GM21528 (cell line): ENCODE data around the gene GREM2.

Source experiments
- ATAC-seq: cut with Tn5 transposase; IDR thresholded peaks from one replicate; pipeline ENCODE4 v1.9.1; 2021; ENCODE audit warnings: mild to moderate bottlenecking, moderate library complexity; ENCODE audit not compliant: unreplicated experiment, low FRiP score

GREM2 gene

DNA sequence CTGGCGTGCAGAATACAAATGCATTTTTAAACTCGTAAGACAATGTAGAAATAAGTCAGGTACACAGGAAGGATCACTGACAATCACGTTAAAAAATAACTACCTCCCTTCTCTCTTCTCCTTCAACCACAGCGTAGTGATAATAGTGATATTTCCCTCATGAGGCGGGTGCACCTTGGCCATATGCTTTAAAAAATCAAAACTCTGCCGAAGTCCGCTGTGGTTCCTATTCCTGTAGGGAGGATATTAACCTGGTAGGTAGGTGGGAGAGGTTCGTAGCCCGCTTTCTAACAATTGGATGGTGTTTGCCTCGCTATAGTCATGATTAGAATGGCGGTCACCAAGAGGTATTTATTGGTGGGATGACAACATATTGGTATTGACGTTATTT is 732 bp downstream of the GREM2 start:
- ATAC-seq, result no peak

DNA sequence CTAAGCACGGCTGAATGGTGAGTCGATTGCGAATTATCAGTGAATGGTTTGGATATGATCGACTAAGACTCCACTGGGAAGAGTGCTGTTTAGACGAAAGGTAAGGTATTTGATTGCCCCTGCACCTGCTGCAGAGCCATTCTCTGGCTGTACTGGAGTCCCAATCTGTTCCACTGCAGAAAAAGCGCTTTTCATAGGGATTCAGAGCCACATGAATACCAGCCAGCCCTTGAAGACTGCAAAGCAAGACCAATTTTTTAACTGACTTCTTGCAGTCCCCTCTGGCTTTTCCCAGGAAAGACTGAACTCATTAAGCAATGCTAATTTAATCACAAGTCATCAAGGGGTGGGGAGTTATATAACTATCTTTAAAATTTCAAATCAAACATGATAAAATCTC is 1.3 kb downstream of the GREM2 start:
- ATAC-seq, result no peak

DNA sequence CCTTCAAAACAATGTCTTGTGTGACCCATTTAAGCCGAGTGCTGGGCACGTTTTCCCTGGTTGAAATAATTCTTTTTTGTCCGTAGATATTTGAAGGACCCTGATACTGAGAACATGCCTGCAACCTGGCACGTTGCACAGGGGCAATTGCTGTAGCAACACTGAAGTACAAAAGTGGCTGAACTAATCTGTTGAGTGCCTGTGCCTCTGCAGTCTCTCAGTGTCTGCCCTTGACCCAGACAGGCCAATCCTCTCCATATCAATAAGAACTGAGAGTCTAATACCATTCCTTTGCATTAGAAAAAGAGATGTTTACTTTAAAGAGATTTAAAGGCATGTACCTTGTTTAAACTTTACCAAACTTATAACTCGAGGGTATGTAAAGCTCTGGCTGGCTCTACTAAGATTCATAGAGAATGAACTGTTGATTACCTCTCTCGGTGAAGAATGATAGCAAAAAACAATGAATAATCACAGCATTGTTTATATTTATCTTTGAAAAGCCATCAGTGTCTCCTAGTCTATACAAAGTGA is 2.4 kb downstream of the GREM2 start:
- ATAC-seq, result no peak

DNA sequence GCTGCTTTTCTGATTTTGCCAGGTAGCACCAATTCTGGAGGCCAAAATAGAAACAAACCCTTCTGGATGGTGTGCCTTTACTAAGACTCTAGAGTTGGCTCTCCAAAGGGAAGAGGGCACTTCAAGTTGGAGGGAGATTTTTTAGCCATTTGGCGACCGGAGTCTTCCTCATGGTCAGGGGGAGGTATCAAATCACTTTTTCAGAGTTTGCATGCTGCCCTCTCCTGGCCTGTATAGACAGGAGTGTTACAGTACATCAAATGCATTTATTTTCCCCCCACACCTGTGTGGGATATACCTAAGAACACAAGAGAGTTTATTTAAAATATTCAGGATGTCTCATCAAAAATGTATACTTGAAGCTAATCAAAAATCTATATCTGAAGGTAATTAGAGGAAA is 3.2 kb downstream of the GREM2 start:
- no peak for ATAC-seq

DNA sequence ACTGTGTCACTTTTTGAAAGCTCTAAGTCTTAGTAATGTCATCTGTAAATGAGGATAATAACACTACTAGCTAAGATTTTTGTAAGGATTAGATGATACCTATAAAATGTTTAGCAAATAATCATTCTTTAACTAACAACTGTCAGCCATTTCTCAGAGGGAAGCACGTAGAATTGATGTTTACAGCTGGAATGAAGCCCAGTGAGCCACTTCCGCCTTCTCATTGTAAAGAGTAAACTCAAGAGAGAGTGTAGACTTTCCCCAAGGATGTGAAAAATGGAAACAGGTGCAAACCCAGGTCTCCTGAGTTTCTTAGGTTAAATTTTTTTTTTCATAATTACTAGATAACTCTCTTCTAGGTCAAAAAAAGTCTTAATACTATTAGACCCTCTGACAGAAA is 4.9 kb downstream of the GREM2 start:
- no peak for ATAC-seq

DNA sequence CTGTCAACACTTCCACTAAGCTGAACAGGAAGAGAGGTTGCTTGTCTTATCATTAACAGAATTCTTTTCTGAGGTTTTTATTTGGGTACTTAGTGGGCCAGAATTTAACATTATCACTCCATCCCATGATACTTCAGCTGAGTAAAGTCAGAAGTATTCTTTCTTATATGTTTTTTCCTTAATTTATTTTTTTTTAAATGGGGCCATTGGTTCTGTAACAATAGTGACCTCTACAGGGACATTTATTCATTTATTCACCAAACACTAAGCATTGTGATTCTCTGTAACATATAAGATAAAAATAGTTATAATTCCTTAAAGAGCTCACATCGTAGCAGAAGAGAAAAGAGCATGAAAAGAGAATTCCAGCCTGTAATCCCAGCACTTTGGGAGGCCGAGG is 9.8 kb downstream of the GREM2 start:
- no peak for ATAC-seq

DNA sequence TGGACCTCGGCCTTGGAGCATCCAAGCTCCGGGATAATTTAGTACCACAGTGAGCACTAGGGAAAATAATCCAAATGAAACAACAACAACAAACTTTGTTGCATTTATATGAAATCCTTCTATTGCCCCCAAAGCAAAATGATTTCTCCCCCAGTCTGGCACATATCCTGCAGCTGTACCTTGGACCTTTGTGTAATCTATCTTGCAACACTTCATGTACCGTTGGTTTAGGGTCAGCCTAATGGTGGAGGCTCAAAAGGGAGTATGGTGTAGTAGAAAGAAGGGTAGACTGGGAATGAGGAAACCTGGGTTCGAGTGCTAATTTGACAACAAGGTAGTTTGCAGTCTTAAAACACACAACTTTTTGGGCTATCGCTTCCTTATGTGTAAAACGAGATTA is 12.1 kb downstream of the GREM2 start:
- ATAC-seq, result no peak

DNA sequence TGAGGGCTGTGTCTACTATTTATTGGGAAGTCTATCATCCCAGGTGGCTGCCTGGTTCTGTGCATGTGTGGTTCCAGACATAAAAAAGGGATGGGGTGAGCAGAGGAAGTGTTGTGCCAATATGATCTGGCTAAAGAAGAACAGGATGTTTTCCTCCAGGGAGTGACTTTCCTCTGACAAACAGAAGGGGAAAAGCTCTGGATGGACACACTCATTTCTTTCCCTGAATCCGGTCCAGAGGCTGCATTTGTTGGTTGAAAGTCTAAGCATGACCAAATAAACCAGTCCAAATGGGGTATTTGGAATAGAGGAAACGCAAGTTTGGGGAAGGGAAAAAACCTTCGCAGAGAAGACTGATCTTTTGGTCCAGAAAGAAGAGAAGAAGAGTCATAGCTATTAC is 12.7 kb downstream of the GREM2 start:
- ATAC-seq, result no peak

DNA sequence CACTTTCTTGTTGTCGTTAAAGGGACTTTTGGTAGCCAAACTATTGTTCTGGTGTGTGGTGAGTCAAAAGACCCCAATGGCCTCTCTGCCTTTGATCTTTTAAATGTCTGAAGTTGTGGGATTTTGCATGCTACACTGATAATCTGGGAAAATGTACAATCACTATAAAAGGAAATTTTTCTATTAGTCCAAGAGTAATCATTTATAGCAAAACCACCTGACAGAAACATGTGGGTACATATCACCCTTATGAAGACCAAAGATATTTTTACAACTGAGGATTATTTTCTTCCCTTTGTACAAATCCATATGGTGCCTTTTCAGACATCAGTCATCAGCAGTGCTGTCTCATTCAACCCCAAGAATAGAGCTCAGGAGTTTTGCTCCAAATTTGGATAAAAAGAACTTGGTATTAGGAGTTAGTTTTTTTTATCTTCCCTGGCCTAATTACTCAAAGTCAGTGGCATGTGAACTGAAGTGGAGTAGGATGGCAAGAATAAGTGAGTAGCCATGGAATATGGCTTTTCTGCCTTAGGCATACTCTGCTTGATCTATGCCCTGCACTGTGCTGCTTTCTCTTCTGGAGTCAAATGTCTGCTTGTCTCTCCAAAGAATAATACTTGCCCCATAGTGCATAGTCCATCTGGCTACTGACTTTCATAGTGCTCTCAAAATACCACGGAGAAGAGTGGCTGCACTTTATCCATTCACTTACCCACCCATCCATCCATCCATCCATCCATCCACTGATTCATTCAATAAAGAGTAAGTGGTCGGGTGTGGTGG is 13.5 kb downstream of the GREM2 start:
- ATAC-seq, result no peak

DNA sequence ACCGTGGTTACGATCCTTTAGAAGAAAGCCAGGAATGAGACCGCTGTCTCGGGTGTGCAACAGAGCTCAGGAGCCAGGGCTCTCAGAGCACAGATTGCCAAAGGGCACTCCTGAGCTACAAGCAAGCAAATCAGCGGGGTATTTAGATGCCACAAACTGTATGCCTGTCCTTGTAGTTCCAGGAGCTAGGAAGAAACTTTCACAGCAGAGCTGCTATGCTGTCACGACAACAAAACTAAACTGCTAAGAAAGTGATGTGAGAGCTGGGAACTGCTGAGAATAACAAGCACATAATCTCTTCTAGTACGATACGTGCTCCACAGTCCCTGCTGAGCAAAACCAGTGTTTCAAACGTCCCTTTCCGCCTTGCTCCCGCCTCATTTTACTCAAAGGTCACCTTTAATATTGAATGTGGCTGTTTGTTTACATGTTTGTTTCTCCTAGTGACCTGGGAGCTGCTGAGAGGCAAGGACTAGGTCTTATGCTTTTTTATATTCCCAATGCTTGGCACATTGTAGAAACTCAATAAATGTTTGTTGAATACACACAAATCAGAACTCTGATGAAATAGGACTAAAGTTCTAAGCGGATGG is 14.7 kb downstream of the GREM2 start:
- ATAC-seq, result no peak

DNA sequence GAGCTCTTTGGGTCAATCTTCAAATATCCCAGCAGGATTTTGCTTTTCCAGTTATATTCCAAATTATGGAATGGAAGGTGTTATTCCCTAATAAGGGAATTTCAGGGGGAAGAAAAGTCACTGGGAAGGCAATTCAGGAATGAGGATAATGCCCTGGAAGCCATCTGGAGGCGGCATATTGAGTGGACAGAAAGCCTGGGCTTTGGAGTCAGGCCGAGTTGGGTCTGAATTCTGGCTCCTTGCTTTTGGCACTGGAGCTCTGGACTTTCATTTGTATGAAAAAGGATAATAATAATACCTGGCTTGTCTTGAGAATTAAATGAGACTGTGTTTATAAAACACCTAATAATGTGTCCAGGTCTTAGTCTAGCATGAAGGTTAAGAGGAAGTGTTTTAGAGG is 16.5 kb downstream of the GREM2 start:
- ATAC-seq, result no peak

DNA sequence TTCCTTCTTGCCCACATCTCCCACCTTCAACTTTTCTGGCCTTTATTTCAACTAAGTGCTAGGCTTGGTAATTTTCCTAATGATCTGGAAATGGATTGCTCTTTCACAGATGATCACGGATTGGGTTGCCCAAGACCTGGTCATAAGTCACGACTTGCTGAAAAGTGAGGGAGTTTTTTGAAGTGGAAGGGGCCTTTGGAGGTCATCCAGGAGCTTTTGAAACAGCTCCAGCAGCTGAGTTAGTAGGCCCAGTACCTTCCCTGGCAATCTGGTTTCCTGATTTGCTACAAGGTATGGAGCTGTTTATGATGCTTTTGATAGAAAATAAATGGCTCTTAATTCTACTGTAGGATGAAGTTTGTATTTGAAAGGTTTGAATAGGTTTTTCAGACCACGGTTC is 20.4 kb downstream of the GREM2 start:
- ATAC-seq, result no peak

DNA sequence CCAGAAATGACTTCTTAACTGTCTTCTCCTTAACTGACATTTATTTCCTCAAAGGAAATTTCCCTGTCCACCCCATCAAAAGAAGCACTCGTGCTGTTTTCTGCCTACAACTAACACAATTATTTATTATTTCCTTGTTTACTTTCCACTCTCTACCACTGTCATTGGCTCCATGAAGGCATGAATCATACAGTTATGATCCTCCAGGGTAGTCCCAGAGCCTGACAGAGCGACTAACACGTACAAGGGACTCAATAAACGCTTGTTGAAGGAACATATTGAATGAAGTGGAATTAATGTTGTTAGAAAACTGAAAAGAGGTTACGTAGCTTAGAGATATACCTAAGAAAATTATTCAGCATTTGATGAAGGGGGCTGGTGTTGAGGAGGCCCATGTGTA is 20.9 kb downstream of the GREM2 start:
- ATAC-seq, result no peak

DNA sequence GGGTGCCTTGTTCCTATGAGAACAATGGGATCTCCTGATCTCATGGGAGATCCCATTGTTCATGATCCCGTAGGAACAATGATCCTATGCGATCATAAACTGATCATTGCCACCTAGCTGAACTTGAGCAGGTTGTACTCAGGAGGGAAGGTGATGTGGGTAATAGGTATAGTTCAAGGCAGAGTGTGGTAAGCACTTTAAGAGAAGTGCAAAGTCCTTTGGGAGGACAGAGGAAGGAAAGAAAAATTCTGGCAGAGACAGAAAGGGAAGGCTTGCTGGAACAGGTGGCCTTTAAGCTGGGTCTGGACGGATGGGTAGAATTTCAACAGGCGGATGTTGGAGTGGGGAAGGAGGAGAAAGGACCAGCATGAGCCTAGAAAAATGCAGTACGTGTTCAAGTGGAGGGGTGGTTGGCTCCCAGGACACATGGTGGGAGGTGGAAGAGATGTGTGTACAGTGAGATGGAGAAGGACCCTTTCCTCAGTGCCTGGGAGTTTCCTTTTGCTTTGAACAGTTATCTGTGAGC is 22.3 kb downstream of the GREM2 start:
- no peak for ATAC-seq

DNA sequence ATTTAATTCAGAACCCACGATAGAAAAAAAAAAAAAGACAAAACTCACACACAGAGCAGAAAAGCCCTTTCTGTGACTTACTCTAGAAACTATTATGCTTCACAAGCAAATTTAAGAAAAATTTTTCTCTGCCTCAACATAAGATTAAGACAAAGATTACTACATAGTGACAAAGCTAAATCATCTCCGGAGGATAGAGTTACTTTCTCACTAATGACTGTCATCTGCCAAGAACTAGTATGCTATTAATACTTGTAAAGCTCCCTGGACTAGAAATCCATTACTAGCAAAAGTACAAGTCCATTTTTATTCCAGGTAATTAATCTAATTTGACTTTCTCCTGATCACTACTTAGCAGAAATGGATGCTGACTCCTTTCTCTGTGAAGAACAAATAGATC is 25.9 kb downstream of the GREM2 start:
- no peak for ATAC-seq

DNA sequence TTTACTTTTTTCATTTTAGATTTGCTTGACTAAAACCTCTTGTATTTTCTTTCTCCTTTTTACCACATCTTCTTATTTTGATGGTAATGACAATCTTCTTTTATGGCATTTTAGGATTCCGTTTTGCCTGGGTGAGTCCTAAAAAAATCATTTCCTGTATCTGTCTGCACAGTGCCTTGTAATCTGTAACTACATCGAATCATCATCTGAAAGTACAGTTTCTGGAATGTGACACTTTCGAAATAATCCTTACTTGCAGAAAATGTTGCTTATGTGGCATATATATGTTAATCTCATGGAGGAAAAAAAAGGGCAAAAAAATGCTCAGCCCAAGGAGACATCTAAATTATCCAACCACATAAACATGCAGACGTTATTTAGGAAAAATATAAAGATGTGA is 29.0 kb downstream of the GREM2 start:
- ATAC-seq, result no peak

DNA sequence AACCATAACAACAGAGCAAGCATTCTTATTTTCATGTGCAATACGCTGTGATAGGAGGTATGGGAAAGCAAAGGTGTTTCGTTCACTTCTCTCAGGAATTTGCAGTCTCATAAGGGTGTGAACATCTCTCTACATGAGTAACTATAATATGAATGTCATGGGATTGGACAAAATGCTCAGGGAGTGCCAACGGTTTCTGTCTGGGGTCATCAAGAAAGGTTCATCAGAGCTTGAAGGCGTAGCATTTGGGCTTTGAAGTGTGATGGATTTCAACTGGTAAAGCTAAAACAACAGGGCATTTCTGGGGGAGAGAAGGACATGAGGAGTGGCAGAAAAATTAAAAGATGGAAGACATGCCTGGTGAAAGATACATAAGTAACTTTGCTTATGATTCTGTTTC is 32.4 kb downstream of the GREM2 start:
- no peak for ATAC-seq

DNA sequence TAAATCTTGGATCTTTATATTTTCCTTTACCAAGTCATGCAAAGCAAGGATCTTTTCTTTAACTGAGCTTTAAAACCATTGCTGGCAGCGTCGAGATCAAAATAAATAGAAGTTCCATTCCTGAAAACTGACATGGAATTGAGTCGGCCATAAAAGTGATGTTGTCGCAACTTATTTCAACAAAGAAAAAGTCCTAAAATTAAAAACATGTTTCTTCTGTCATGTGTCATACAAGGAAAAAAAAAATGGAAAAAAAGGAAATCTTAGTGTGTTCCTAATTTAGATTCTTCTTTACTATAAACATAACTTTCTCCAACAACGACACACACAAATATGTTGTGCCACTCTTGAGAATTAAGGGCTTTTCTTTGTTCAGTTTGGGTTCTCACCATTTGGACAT is 34.9 kb downstream of the GREM2 start:
- ATAC-seq, result no peak

DNA sequence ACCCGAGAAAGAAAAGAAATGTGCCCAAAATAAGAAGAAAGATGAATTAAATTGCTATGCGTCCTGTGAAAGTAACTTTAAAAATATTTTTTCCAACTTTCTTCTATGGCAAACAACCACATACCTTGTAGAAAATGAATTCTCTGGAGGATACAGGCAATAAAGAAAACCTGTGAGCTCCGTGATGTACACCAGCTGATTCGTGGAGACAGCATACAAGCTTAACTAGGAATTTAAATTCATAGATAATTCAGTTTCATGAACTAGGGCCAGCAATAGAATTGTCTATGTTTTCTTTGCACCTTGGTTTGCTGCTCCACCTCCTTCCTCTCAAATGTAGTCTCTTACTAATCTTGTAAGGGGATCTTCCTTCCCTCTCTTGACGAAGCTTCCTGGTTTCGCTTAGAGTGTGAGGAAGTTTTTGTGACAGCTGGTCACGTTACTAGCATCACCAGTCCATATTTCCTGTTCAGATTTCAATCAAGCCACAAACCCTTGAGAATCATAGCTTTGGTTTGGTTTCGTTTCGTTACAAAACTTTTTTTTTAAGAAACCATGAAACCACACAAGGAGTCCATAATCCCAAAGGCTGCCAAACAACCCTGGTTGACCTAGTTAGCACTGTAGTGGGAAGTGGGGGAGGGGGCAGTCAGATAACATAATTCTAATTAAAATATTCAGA is 35.8 kb downstream of the GREM2 start:
- ATAC-seq, result peak; percentile 72

DNA sequence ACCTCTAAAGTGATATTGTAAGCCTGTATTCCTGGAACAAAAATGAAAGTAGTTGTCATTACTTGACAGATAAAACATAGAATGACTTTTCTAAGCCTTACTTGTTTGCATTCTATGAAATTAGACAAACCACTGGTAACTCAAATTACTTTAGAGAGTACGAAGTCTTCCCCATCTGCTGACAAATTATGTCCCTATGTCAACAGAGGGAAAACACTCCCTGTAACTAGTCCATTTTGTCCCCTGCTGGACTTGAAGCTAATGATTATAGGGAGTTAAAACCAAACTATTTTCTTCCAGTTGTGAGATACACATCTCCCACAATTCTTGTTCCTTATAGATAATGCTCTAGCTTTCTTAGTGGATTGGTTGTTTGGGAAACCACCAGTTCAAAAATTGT is 39.6 kb downstream of the GREM2 start:
- no peak for ATAC-seq

DNA sequence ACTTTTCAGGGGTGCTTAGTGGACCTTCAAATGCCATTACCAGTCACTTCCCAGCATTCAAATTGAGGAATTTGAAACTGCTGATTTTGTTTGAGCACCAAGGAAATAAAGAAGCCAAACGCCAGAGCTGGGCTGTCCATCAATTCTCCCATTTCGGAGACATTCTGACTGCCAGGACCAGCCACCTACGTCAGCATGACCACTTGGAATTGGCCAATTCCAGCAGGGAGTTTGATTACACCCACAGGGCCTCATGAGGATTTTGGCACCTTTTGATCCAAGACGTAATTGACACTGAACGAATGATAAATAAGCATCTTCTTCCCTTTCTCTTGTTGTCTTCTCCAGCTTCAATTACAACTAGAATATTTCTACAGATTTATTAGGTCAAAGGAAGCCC is 40.2 kb downstream of the GREM2 start:
- ATAC-seq, result no peak

DNA sequence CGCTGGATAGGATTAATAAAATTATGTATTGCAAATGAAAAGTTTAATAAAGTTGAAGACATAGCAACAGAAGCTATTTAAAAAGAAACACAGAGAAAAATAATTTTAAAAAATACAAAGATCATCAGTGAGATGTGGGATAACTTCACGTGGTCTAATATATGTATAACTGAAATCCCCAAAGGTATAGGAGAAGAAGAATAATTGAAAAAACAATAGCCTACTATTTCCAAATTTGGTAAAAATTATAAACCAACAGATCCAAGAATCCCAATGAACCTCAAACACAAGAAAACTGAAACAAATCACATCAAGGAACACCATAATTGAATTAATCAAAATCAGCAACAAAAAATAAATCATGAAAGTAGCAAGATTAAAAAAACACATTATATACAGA is 44.9 kb downstream of the GREM2 start:
- ATAC-seq, result no peak
